Measurements from ENCODE around the gene GABRD.

The GABRD gene

GRCh38 chr1:2078170-2078569 lies 59.0 kb downstream of the GABRD start:
- no peaks in the 10 kb centered on the region for H3K27me3 ChIP-seq (ENCODE audit: control insufficient read depth, low read length)
- H4K20me1 ChIP-seq (ENCODE audit: control insufficient read depth, insufficient read depth, low read depth, low read length) = no peaks in the 10 kb centered on the region
- no peak overlapping the region for H3K4me3 ChIP-seq (ENCODE audit: low read length)
- TF ChIP-seq CTCF (IDR thresholded peaks at IDR 0.05; ENCODE audit: low read depth, low read length, poor library complexity, severe bottlenecking) (no peak), EZH2phosphoT487 (IDR thresholded peaks at IDR 0.05; ENCODE audit: borderline replicate concordance, low read length) (no peak)
- H3K27ac ChIP-seq (ENCODE audit: low read depth, low read length) = no peak overlapping the region
- no peaks in the 10 kb centered on the region for H3K9me2 ChIP-seq (replicated peaks; ENCODE audit: control insufficient read depth, low read length)
- H3K4me1 ChIP-seq (ENCODE audit: control insufficient read depth, low read length) = no peaks in the 10 kb centered on the region
- peaks cover 30% of the 10 kb centered on the region; the same call in 1 of the 2 replicates for H3K9me3 ChIP-seq (ENCODE audit: control insufficient read depth, insufficient read depth, low read length)
- H3K4me2 ChIP-seq (ENCODE audit: low read length) = no peak overlapping the region
- H3F3A ChIP-seq (ENCODE audit: control insufficient read depth, insufficient read depth) = no peaks in the 10 kb centered on the region
- H3K79me2 ChIP-seq (ENCODE audit: control insufficient read depth, low read length) = no peaks in the 10 kb centered on the region
- H3K36me3 ChIP-seq (ENCODE audit: control insufficient read depth, low read length) = no peaks in the 10 kb centered on the region

- Histone ChIP-seq H3K27ac (ENCODE audit: low read depth, low read length) (no peak overlapping the region), H3K9me2 (replicated peaks; ENCODE audit: control insufficient read depth, low read length) (no peaks in the 10 kb centered on the region), H3K4me2 (ENCODE audit: low read length) (no peak overlapping the region), H3K4me1 (ENCODE audit: control insufficient read depth, low read length) (no peaks in the 10 kb centered on the region), H3K27me3 (ENCODE audit: control insufficient read depth, low read length) (no peaks in the 10 kb centered on the region), H3K36me3 (ENCODE audit: control insufficient read depth, low read length) (no peaks in the 10 kb centered on the region), H3K9me3 (ENCODE audit: control insufficient read depth, insufficient read depth, low read length) (peaks cover 30% of the 10 kb centered on the region; the same call in 1 of the 2 replicates), H3F3A (ENCODE audit: control insufficient read depth, insufficient read depth) (no peaks in the 10 kb centered on the region), H3K79me2 (ENCODE audit: control insufficient read depth, low read length) (no peaks in the 10 kb centered on the region), H3K4me3 (ENCODE audit: low read length) (no peak overlapping the region), H4K20me1 (ENCODE audit: control insufficient read depth, insufficient read depth, low read depth, low read length) (no peaks in the 10 kb centered on the region)
- TF ChIP-seq EZH2phosphoT487 (IDR thresholded peaks at IDR 0.05; ENCODE audit: borderline replicate concordance, low read length) (no peak), CTCF (IDR thresholded peaks at IDR 0.05; ENCODE audit: low read depth, low read length, poor library complexity, severe bottlenecking) (no peak)
These were observed 60.4 kb downstream of the GABRD start for GRCh38 chr1:2079396-2080085.

GRCh38 chr1:2080140-2080539 lies 61.0 kb downstream of the GABRD start:
- no peaks in the 10 kb centered on the region for H3F3A ChIP-seq (ENCODE audit: control insufficient read depth, insufficient read depth)
- H3K79me2 ChIP-seq (ENCODE audit: control insufficient read depth, low read length) = no peaks in the 10 kb centered on the region
- H3K4me2 ChIP-seq (ENCODE audit: low read length) = no peak overlapping the region

More at GRCh38 chr1:2080140-2080539, 61.0 kb downstream of the GABRD start:
- Histone ChIP-seq H3K9me2 (replicated peaks; ENCODE audit: control insufficient read depth, low read length) (no peaks in the 10 kb centered on the region), H3K36me3 (ENCODE audit: control insufficient read depth, low read length) (no peaks in the 10 kb centered on the region), H3K4me1 (ENCODE audit: control insufficient read depth, low read length) (no peaks in the 10 kb centered on the region), H3K27ac (ENCODE audit: low read depth, low read length) (no peak overlapping the region), H3K4me3 (ENCODE audit: low read length) (no peak overlapping the region), H3K9me3 (ENCODE audit: control insufficient read depth, insufficient read depth, low read length) (peaks cover 30% of the 10 kb centered on the region; the same call in 1 of the 2 replicates), H4K20me1 (ENCODE audit: control insufficient read depth, insufficient read depth, low read depth, low read length) (no peaks in the 10 kb centered on the region), H3K27me3 (ENCODE audit: control insufficient read depth, low read length) (no peaks in the 10 kb centered on the region)
- TF ChIP-seq EZH2phosphoT487 (IDR thresholded peaks at IDR 0.05; ENCODE audit: borderline replicate concordance, low read length) (no peak), CTCF (IDR thresholded peaks at IDR 0.05; ENCODE audit: low read depth, low read length, poor library complexity, severe bottlenecking) (no peak)
